ENCODE measurements around the gene MAP4K1.

Gene MAP4K1

DNA sequence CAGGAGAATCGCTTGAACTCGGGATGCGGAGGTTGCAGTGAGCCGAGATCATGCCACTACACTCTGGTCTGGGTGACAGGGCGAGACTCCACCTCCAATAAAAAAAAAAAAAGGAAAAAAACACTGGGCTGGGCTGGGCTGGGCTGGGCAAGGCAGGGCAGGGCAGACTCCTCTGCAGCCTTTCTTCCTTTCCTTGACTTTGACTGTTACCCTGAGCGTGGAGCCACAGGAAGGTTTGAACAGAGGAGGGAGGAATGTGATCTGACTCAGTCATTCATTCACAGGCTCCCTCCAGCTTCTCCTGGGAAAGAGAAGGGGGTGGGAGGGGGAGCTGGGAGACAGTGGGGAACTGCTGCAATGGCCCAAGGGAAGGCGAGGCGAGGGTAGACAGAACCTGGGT, 27.0 kb upstream of the MAP4K1 start:
- TF ChIP-seq POLR2AphosphoS5 (IDR thresholded peaks at IDR 0.05; ENCODE audit: low read depth) (no peak), GABPA (IDR thresholded peaks at IDR 0.05; ENCODE audit: low read depth) (no peak), SPI1 (IDR thresholded peaks at IDR 0.05; ENCODE audit: borderline replicate concordance, low read depth) (no peak)
- TF ChIP-seq, protein P1, sequence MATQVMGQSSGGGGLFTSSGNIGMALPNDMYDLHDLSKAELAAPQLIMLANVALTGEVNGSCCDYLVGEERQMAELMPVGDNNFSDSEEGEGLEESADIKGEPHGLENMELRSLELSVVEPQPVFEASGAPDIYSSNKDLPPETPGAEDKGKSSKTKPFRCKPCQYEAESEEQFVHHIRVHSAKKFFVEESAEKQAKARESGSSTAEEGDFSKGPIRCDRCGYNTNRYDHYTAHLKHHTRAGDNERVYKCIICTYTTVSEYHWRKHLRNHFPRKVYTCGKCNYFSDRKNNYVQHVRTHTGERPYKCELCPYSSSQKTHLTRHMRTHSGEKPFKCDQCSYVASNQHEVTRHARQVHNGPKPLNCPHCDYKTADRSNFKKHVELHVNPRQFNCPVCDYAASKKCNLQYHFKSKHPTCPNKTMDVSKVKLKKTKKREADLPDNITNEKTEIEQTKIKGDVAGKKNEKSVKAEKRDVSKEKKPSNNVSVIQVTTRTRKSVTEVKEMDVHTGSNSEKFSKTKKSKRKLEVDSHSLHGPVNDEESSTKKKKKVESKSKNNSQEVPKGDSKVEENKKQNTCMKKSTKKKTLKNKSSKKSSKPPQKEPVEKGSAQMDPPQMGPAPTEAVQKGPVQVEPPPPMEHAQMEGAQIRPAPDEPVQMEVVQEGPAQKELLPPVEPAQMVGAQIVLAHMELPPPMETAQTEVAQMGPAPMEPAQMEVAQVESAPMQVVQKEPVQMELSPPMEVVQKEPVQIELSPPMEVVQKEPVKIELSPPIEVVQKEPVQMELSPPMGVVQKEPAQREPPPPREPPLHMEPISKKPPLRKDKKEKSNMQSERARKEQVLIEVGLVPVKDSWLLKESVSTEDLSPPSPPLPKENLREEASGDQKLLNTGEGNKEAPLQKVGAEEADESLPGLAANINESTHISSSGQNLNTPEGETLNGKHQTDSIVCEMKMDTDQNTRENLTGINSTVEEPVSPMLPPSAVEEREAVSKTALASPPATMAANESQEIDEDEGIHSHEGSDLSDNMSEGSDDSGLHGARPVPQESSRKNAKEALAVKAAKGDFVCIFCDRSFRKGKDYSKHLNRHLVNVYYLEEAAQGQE (IDR thresholded peaks at IDR 0.05; ENCODE audit: insufficient replicate concordance, low read depth) = no peak
- TF ChIP-seq, protein P2, sequence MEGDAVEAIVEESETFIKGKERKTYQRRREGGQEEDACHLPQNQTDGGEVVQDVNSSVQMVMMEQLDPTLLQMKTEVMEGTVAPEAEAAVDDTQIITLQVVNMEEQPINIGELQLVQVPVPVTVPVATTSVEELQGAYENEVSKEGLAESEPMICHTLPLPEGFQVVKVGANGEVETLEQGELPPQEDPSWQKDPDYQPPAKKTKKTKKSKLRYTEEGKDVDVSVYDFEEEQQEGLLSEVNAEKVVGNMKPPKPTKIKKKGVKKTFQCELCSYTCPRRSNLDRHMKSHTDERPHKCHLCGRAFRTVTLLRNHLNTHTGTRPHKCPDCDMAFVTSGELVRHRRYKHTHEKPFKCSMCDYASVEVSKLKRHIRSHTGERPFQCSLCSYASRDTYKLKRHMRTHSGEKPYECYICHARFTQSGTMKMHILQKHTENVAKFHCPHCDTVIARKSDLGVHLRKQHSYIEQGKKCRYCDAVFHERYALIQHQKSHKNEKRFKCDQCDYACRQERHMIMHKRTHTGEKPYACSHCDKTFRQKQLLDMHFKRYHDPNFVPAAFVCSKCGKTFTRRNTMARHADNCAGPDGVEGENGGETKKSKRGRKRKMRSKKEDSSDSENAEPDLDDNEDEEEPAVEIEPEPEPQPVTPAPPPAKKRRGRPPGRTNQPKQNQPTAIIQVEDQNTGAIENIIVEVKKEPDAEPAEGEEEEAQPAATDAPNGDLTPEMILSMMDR (IDR thresholded peaks at IDR 0.05; ENCODE audit: insufficient read depth, low read length) = no peak
- Histone ChIP-seq H3K4me3 (replicated peaks; ENCODE audit: insufficient read depth, low read length) (no peak overlapping the region), H3K27ac (replicated peaks) (no peak overlapping the region), H3K27me3 (ENCODE audit: insufficient read depth, poor library complexity, severe bottlenecking) (no peaks in the 10 kb centered on the region)
- no peak for DNase-seq (ENCODE audit: low read depth in 1 of 2, low spot score in 1 of 2)

DNA sequence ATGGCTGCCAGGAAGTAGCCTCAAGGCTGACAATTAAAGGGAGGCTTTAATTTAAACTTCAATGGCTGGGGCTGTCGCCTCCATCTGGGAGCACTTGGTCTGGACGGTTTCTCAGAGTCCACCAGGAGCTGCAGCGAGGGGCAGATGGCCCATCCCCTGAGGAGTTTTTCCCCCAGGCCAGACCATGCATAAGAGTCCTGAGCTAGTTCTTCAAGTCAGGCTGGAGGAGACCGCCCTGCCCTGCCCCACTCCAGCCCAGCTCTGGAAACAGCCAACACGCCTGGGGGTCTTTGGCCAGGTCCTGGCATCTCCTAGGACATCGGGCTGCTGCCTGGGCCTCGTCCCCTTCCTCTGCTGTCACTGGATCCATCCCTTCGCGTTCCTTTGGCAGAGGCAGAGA, 24.4 kb upstream of the MAP4K1 start:
- Histone ChIP-seq H3K27ac (replicated peaks) (no peak overlapping the region), H3K27me3 (ENCODE audit: insufficient read depth, poor library complexity, severe bottlenecking) (no peaks in the 10 kb centered on the region), H3K4me3 (replicated peaks; ENCODE audit: insufficient read depth, low read length) (no peak overlapping the region)
- DNase-seq (ENCODE audit: low read depth in 1 of 2, low spot score in 1 of 2) = no peak
- TF ChIP-seq, protein P2 (IDR thresholded peaks at IDR 0.05; ENCODE audit: insufficient read depth, low read length) = no peak
- TF ChIP-seq, protein P1 (IDR thresholded peaks at IDR 0.05; ENCODE audit: insufficient replicate concordance, low read depth) = no peak
- TF ChIP-seq GABPA (IDR thresholded peaks at IDR 0.05; ENCODE audit: low read depth) = no peak
- no peak for TF ChIP-seq POLR2AphosphoS5 (IDR thresholded peaks at IDR 0.05; ENCODE audit: low read depth)
- TF ChIP-seq SPI1 (IDR thresholded peaks at IDR 0.05; ENCODE audit: borderline replicate concordance, low read depth) = no peak

DNA sequence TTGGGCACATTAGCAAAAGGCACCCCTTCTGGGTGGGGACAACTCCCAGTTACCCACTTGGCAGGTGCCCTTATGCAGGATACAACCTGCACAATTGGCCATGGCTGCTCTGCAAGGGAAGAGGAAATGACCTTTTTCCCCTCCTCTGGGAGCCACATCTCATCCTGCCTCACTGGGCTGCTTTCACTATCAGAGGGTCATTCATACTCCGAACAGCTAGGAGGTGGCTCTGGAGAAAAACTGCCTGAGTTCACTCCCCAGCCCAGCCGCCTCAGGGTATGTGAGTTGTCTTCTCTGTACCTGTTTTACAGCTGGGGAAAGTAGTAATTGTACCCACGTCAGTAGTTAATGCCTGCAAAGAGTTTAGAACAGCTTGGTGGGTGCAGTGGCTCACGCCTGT, 22.6 kb upstream of the MAP4K1 start:
- Histone ChIP-seq H3K27me3 (ENCODE audit: insufficient read depth, poor library complexity, severe bottlenecking) (no peaks in the 10 kb centered on the region), H3K4me3 (replicated peaks; ENCODE audit: insufficient read depth, low read length) (no peak overlapping the region), H3K27ac (replicated peaks) (no peak overlapping the region)
- TF ChIP-seq GABPA (IDR thresholded peaks at IDR 0.05; ENCODE audit: low read depth) (no peak), POLR2AphosphoS5 (IDR thresholded peaks at IDR 0.05; ENCODE audit: low read depth) (no peak), SPI1 (IDR thresholded peaks at IDR 0.05; ENCODE audit: borderline replicate concordance, low read depth) (no peak)
- TF ChIP-seq, protein P2 (IDR thresholded peaks at IDR 0.05; ENCODE audit: insufficient read depth, low read length) = no peak
- TF ChIP-seq, protein P1 (IDR thresholded peaks at IDR 0.05; ENCODE audit: insufficient replicate concordance, low read depth) = no peak
- DNase-seq (ENCODE audit: low read depth in 1 of 2, low spot score in 1 of 2) = no peak
